ENCODE results near the gene AMZ1.
"Not testable (repeated sequence)": the region's sequence is repeated elsewhere in the genome, so short reads cannot be mapped to it uniquely, and the experiment has no call there.

Gene AMZ1

GRCh38 chr7:2691011-2691707 is 3.2 kb downstream of the AMZ1 start:
- DNase-seq (ENCODE audit: low read depth, low spot score), result no peak

GRCh38 chr7:2691932-2692439 is 4.0 kb downstream of the AMZ1 start:
- not testable (repeated sequence) for DNase-seq (ENCODE audit: low read depth, low spot score)

GRCh38 chr7:2692543-2692942 is 4.5 kb downstream of the AMZ1 start:
- no peak for DNase-seq (ENCODE audit: low read depth, low spot score)

- DNase-seq (ENCODE audit: low read depth, low spot score), result not testable (repeated sequence)
Measured at GRCh38 chr7:2693420-2694121, 5.6 kb downstream of the AMZ1 start.

GRCh38 chr7:2694122-2694436 is 6.1 kb downstream of the AMZ1 start:
- DNase-seq (ENCODE audit: low read depth, low spot score), result not testable (repeated sequence)

- DNase-seq (ENCODE audit: low read depth, low spot score), result peak; percentile 34
Measured at GRCh38 chr7:2698581-2699288, 10.7 kb downstream of the AMZ1 start.

GRCh38 chr7:2699289-2699620 is 11.3 kb downstream of the AMZ1 start:
- DNase-seq (ENCODE audit: low read depth, low spot score), result no peak

GRCh38 chr7:2700141-2700850 is 12.3 kb downstream of the AMZ1 start:
- no peak for DNase-seq (ENCODE audit: low read depth, low spot score)

GRCh38 chr7:2701424-2701823 is 13.4 kb downstream of the AMZ1 start:
- DNase-seq (ENCODE audit: low read depth, low spot score), result no peak

- no peak for DNase-seq (ENCODE audit: low read depth, low spot score)
Measured at GRCh38 chr7:2701832-2702593, 14.0 kb downstream of the AMZ1 start.

GRCh38 chr7:2702594-2702957 is 14.6 kb downstream of the AMZ1 start:
- no peak for DNase-seq (ENCODE audit: low read depth, low spot score)

GRCh38 chr7:2705371-2706096 is 17.5 kb downstream of the AMZ1 start:
- DNase-seq (ENCODE audit: low read depth, low spot score), result no peak

GRCh38 chr7:2706685-2707126 is 18.7 kb downstream of the AMZ1 start:
- DNase-seq (ENCODE audit: low read depth, low spot score), result no peak

- DNase-seq (ENCODE audit: low read depth, low spot score), result no peak
Measured at GRCh38 chr7:2707481-2707880, 19.5 kb downstream of the AMZ1 start.

GRCh38 chr7:2708041-2708440 is 20.0 kb downstream of the AMZ1 start:
- no peak for DNase-seq (ENCODE audit: low read depth, low spot score)

- no peak for DNase-seq (ENCODE audit: low read depth, low spot score)
Measured at GRCh38 chr7:2708547-2709310, 20.7 kb downstream of the AMZ1 start.

GRCh38 chr7:2709553-2710285 is 21.7 kb downstream of the AMZ1 start:
- DNase-seq (ENCODE audit: low read depth, low spot score), result peak; percentile 34

- no peak for DNase-seq (ENCODE audit: low read depth, low spot score)
Measured at GRCh38 chr7:2710286-2710655, 22.3 kb downstream of the AMZ1 start.

- no peak for DNase-seq (ENCODE audit: low read depth, low spot score)
Measured at GRCh38 chr7:2710901-2711551, 23.0 kb downstream of the AMZ1 start.

All from activated naive CD8-positive, alpha-beta T cell treated with anti-CD3 and anti-CD28 coated beads, Interleukin-2, amount 50 U/mL, for 16 hours (primary cell).